Aorta (tissue), 5 donors: ENCODE data around the gene TLR3. TPM values are rescaled to one million over a fixed set of nuclear protein-coding genes. Genes with fewer than 3 reads are reported as not detected.

ENCODE experiments used
- ATAC-seq: fragments of 200-7000 bp; cut with Tn5 transposase; one replicate; pipeline ENCODE4 v1.9.1; 2022; ENCODE audit warnings: moderate library complexity; ENCODE audit not compliant: low FRiP score
- DNase-seq, 2 donors: peaks; one replicate each; pipeline ENCODE4 v3.0.0-alpha.2; 2020
- H3K27ac ChIP-seq, 2 donors: one replicate each; pipeline ENCODE4 v1.5.1; 2013; ENCODE audit warnings: low read length in 2 of 2, mild to moderate bottlenecking in 2 of 2, moderate library complexity in 2 of 2, control low read depth in 1 of 2, inconsistent platforms in 1 of 2, low read depth in 1 of 2
- H3K27me3 ChIP-seq, 2 donors: one replicate each; pipeline ENCODE4 v1.6.1; 2013; ENCODE audit warnings: control low read depth in 1 of 2, low read length in 1 of 2, mild to moderate bottlenecking in 1 of 2, moderate library complexity in 1 of 2; ENCODE audit not compliant: insufficient read depth in 2 of 2, control insufficient read depth in 1 of 2
- H3K36me3 ChIP-seq, 2 donors: one replicate each; pipeline ENCODE4 v1.6.1; 2013; ENCODE audit warnings: control low read depth in 1 of 2, low read length in 1 of 2, mild to moderate bottlenecking in 1 of 2; ENCODE audit not compliant: insufficient read depth in 2 of 2, control insufficient read depth in 1 of 2
- H3K4me1 ChIP-seq, 2 donors: one replicate each; pipeline ENCODE4 v1.6.1; 2013; ENCODE audit warnings: low read length in 2 of 2, control low read depth in 1 of 2, mild to moderate bottlenecking in 1 of 2, moderate library complexity in 1 of 2; ENCODE audit not compliant: insufficient read depth in 2 of 2, control insufficient read depth in 1 of 2
- H3K4me3 ChIP-seq, 2 donors: one replicate each; pipeline ENCODE4 v1.5.1; 2013; ENCODE audit warnings: low read length in 2 of 2, control low read depth in 1 of 2, mild to moderate bottlenecking in 1 of 2
- H3K9me3 ChIP-seq: one replicate; pipeline ENCODE4 v1.6.1; 2013; ENCODE audit warnings: mild to moderate bottlenecking, low read length; ENCODE audit not compliant: control insufficient read depth
- WGBS, 2 donors: extraction: QIAGEN DNeasy Blood & Tissue Kit; methylation state at CpG; one replicate each; pipeline ENCODE4 v1.1.7; 2013; 5-methylcytosine and 5-hydroxymethylcytosine counted together
- intact Hi-C, 2 donors: fragments of 100-400 bp; cut with DNase I; formaldehyde crosslinking; loops; one replicate each; pipeline versions ENCODE4 v1.14.2 to v1.15.0; 2022
- polyA plus RNA-seq, 2 donors: library from polyadenylated mRNA; stranded (reverse); fragments of 200-250 nt; gene quantifications; one replicate each; pipeline ENCODE4 v1.2.3, GENCODE V29; 2013
- total RNA-seq, 2 donors: library from RNA; stranded (reverse); fragmentation: NEBNext Ultra II Directional; extraction: Animal tissue kit (Norgen Biotek cat#: 25700); gene quantifications; one replicate each; pipeline ENCODE4 v1.2.1, GENCODE V29; 2021
- donor health status: healthy with polysubstance abuse.
- donor health status: Bipolar disorder and iron deficiency.
- donor health status: DM: no; HTN: no; CAD: no.
- donor health status: DM: no; HTN: no; CAD: no.
- donor health status: DM: yes; HTN: yes; CAD: no.

The TLR3 gene
- total and polyA plus RNA-seq, 4 donors = 2.0 to 14.9 (median 4.2) TPM

- intact Hi-C loops = no loop called here
- WGBS, 2 donors = 80 to 84% methylated on average over 4 of the region's 4 CpGs
- H3K9me3 ChIP-seq = no peaks in the 10 kb centered on the region
- no peak overlapping the region for H3K27ac ChIP-seq
- H3K27me3 ChIP-seq = no peaks in the 10 kb centered on the region
- no peak overlapping the region for H3K4me3 ChIP-seq
- DNase-seq = no peak
- no peaks in the 10 kb centered on the region for H3K36me3 ChIP-seq
- ATAC-seq = no peak
- H3K4me1 ChIP-seq = no peaks in the 10 kb centered on the region
Observed at GRCh38 chr4:186082221-186082620, 13.3 kb downstream of the TLR3 start.

DNA sequence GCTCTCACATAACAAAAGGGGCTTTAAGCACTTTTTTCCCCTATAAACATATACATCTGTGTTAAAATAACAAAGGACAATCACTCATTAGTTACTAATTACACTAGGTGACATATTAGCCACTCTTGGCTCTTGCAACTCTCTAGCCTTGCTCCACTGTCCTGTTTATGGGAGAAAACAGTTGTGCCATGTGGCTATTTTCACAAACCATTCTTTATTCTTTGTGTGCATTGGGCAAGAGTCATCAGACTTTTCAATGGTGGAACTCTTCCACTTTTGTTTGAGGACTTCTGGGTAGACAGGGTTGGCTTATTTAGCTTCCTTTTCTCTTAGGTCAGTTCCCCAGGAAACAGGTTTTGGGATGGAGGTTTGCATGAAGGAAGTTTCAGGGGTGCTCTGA is 19.6 kb downstream of the TLR3 start:
- no peak overlapping the region for H3K4me3 ChIP-seq
- H3K27me3 ChIP-seq = no peaks in the 10 kb centered on the region
- no peaks in the 10 kb centered on the region for H3K36me3 ChIP-seq
- H3K4me1 ChIP-seq = no peaks in the 10 kb centered on the region
- no peak overlapping the region for H3K27ac ChIP-seq
- H3K9me3 ChIP-seq = no peaks in the 10 kb centered on the region
- intact Hi-C loops = no loop called here
- ATAC-seq (no peak), DNase-seq (no peak)

- H3K27ac ChIP-seq = no peak overlapping the region
- 88 to 94% methylated on average over 17 of the region's 17 CpGs for WGBS, 2 donors
- intact Hi-C loops = no loop called here
- H3K9me3 ChIP-seq = no peaks in the 10 kb centered on the region
- no peaks in the 10 kb centered on the region for H3K27me3 ChIP-seq
- H3K4me1 ChIP-seq = no peaks in the 10 kb centered on the region
- no peak for DNase-seq
- ATAC-seq = no peak
- no peak overlapping the region for H3K4me3 ChIP-seq
- no peaks in the 10 kb centered on the region for H3K36me3 ChIP-seq
Observed at GRCh38 chr4:186092296-186092695, 23.3 kb downstream of the TLR3 start.

GRCh38 chr4:186095406-186095805 is 26.4 kb downstream of the TLR3 start:
- intact Hi-C loops = no loop called here
- no peak for DNase-seq
- Histone ChIP-seq H3K9me3 (no peaks in the 10 kb centered on the region), H3K36me3 (no peaks in the 10 kb centered on the region), H3K4me3 (no peak overlapping the region), H3K4me1 (no peaks in the 10 kb centered on the region), H3K27ac (no peak overlapping the region), H3K27me3 (no peaks in the 10 kb centered on the region)
- ATAC-seq = no peak
- 42 to 48% methylated on average over 13 of the region's 13 CpGs for WGBS, 2 donors

GRCh38 chr4:186096681-186097165 is 27.8 kb downstream of the TLR3 start:
- no peaks in the 10 kb centered on the region for H3K27me3 ChIP-seq
- DNase-seq (no peak), ATAC-seq (no peak)
- intact Hi-C loops = no loop called here
- H3K4me1 ChIP-seq = no peaks in the 10 kb centered on the region
- WGBS, 2 donors = 81 to 85% methylated on average over 9 of the region's 9 CpGs
- H3K9me3 ChIP-seq = no peaks in the 10 kb centered on the region
- H3K27ac ChIP-seq = no peak overlapping the region
- H3K36me3 ChIP-seq = no peaks in the 10 kb centered on the region
- H3K4me3 ChIP-seq = no peak overlapping the region

GRCh38 chr4:186097386-186097785 is 28.4 kb downstream of the TLR3 start:
- intact Hi-C loops = no loop called here
- H3K27ac ChIP-seq = no peak overlapping the region
- no peak overlapping the region for H3K4me3 ChIP-seq
- DNase-seq = no peak
- ATAC-seq = no peak
- H3K9me3 ChIP-seq = no peaks in the 10 kb centered on the region
- no peaks in the 10 kb centered on the region for H3K36me3 ChIP-seq
- H3K27me3 ChIP-seq = no peaks in the 10 kb centered on the region
- H3K4me1 ChIP-seq = no peaks in the 10 kb centered on the region
- WGBS, 2 donors = 81 to 82% methylated on average over 5 of the region's 5 CpGs

DNA sequence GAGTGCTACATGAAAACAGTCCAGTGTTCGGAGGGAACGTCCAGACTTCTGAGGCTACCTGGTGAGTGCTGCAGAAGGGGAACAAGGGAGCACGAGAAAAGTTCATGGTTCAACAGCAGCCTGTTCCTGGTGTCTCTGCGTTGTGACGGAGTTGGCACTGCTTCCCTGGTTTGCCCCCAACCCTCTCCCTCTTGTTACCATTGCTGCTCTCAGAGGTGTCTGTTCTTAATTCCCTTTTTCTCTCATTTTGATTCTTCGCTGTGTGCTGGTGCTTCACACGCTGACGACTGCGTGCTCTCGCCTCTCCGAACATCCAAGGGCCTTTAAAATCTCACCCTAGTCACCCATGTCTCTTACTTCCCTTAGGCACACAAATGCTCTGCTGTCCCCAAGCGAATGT is 34.0 kb downstream of the TLR3 start:
- Histone ChIP-seq H3K27ac (no peak overlapping the region), H3K36me3 (no peaks in the 10 kb centered on the region), H3K4me1 (no peaks in the 10 kb centered on the region), H3K27me3 (no peaks in the 10 kb centered on the region), H3K9me3 (no peaks in the 10 kb centered on the region), H3K4me3 (no peak overlapping the region)
- WGBS, 2 donors = 90 to 93% methylated on average over 12 of the region's 12 CpGs
- ATAC-seq = no peak
- intact Hi-C loops = no loop called here
- DNase-seq = no peak

- H3K27ac ChIP-seq = no peak within 1 kb of the TSS
- H3K4me3 ChIP-seq = peak within 1 kb of the TSS; percentile 0 to 34
- DNase-seq (peak; percentile 55 to 77), ATAC-seq (peak; percentile 42)
- no peaks in the 10 kb centered on the region for H3K4me1 ChIP-seq
- WGBS, 2 donors = 18 to 24% methylated on average over 42 to 57 of the region's 57 CpGs
- intact Hi-C loops = no loop called here
- no peaks in the 10 kb centered on the region for H3K27me3 ChIP-seq
- H3K36me3 ChIP-seq = no peaks in the 10 kb centered on the region
- H3K9me3 ChIP-seq = no peaks in the 10 kb centered on the region
Observed at GRCh38 chr4:186104114-186104889, 35.3 kb downstream of the TLR3 start, which contains the start of gene FAM149A. FAM149A (plus strand) TSS chr4:186104704.
